H1 (cell line): ENCODE results near the gene THPO. TPM values are rescaled to one million over a fixed set of nuclear protein-coding genes. Genes with fewer than 3 reads are reported as not detected.

Source experiments
- CHD7 ChIP-seq: fragments of 300-600 bp; sonication (generic); IDR thresholded peaks from 2 replicates; pipeline ENCODE4 v1.7.1; 2012; ENCODE audit warnings: low read length, moderate library complexity, mild to moderate bottlenecking, inconsistent platforms; ENCODE audit not compliant: insufficient replicate concordance
- CREB1 ChIP-seq: IDR thresholded peaks from 2 replicates; pipeline ENCODE4 v1.6.1; 2012; ENCODE audit warnings: inconsistent platforms
- JUND ChIP-seq: IDR thresholded peaks from 2 replicates; pipeline ENCODE4 v1.6.1; 2011; ENCODE audit warnings: mild to moderate bottlenecking, improper control_type of control experiment, low read length
- KDM1A ChIP-seq: fragments of 200-600, 300-600 bp; sonication (generic); IDR thresholded peaks from 2 replicates; pipeline ENCODE4 v1.7.1; 2016; ENCODE audit warnings: mild to moderate bottlenecking, low read length, borderline replicate concordance
- KDM5A ChIP-seq: fragments of 200-600 bp; IDR thresholded peaks from 2 replicates; pipeline ENCODE4 v1.7.1; 2012; ENCODE audit warnings: mild to moderate bottlenecking, low read length, inconsistent platforms, mixed read lengths
- NRF1 ChIP-seq: IDR thresholded peaks from 2 replicates; pipeline ENCODE4 v1.6.1; 2011; ENCODE audit warnings: mild to moderate bottlenecking, low read depth, low read length, improper control_type of control experiment
- POLR2AphosphoS5 ChIP-seq: IDR thresholded peaks from 2 replicates; pipeline ENCODE4 v1.6.1; 2011; ENCODE audit warnings: low read depth, low read length
- RAD21 ChIP-seq, 2 experiments: IDR thresholded peaks in 1 of 2; conservative IDR thresholded peaks in 1 of 2; 2 replicates each; pipeline ENCODE4 v1.6.1; 2011; ENCODE audit warnings: low read depth in 2 of 2, low read length in 2 of 2, improper control_type of control experiment in 1 of 2, inconsistent platforms in 1 of 2, mild to moderate bottlenecking in 1 of 2, moderate library complexity in 1 of 2
- RFX5 ChIP-seq: IDR thresholded peaks from 2 replicates; pipeline ENCODE4 v1.6.1; 2011; ENCODE audit warnings: low read depth, low read length, improper control_type of control experiment, borderline replicate concordance
- TAF1 ChIP-seq: IDR thresholded peaks from 2 replicates; pipeline ENCODE4 v1.6.1; 2011; ENCODE audit warnings: mild to moderate bottlenecking, low read depth, low read length
- polyA plus RNA-seq, 7 experiments: library from polyadenylated mRNA; depleted of rRNA in 3 of 7; stranded (reverse) in 5 of 7; unstranded in 2 of 7; fragments of >200 nt in 5 of 7; fragments of 200-250 nt in 2 of 7; gene quantifications; 1 replicate in 5 of 7; 2 replicates in 1 of 7; 4 replicates in 1 of 7; pipeline versions ENCODE4 v1.2.1 to v1.2.3, GENCODE V29; 2011 to 2013; ENCODE audit warnings: missing spikeins in 2 of 7, mixed read lengths in 2 of 7
- total RNA-seq: library from RNA; stranded (reverse); fragmentation: NEBNext Ultra II Directional; extraction: Animal tissue kit (Norgen Biotek cat#: 25700); gene quantifications from 2 replicates; pipeline ENCODE4 v1.2.1, GENCODE V29; 2021

Gene THPO
- total and polyA plus RNA-seq, 2 of the 8 experiments (the other 6 are each of a cell fraction or from before 2014, with no cell fraction given): 0.82 to 1.2 TPM

- TF ChIP-seq CREB1: no peak; the same call in 1 of the 2 replicates
- TF ChIP-seq NRF1: no peak
- no peak for TF ChIP-seq RFX5
- no peak for TF ChIP-seq JUND
- no peak for TF ChIP-seq CHD7
- no peak for TF ChIP-seq KDM1A
- peak; percentile 53; the same call in 1 of the 2 replicates for TF ChIP-seq POLR2AphosphoS5
- TF ChIP-seq RAD21 (IDR thresholded peaks at IDR 0.05 in 1 of 2, conservative IDR thresholded peaks at IDR 0.05 in 1 of 2; ENCODE audit: low read depth in 2 of 2, low read length in 2 of 2): peak; percentile 28 to 53; a peak in 3 of 4 replicates
- TF ChIP-seq KDM5A: no peak
- peak; percentile 30; the same call in 1 of the 2 replicates for TF ChIP-seq TAF1
Observed at GRCh38 chr3:184345317-184346144, 32.5 kb downstream of the THPO start (continued).
